DOHH2 (cell line): ENCODE measurements around the gene KIF16B.

ENCODE experiments used
- H3F3A ChIP-seq: fragments of 200-600 bp; sonication (generic), shearing (Covaris generic); 2 replicates; pipeline ENCODE4 v1.6.0; 2016; ENCODE audit warnings: antibody characterized with exemption, mild to moderate bottlenecking; ENCODE audit not compliant: control insufficient read depth, insufficient read depth
- H3K27ac ChIP-seq: fragments of 200-600 bp; sonication (generic); 2 replicates; pipeline ENCODE4 v1.5.1; 2014; ENCODE audit warnings: low read depth, mild to moderate bottlenecking, low read length, moderate library complexity
- H3K27me3 ChIP-seq: fragments of 200-600 bp; sonication (generic); 2 replicates; pipeline ENCODE4 v1.6.1; 2014; ENCODE audit warnings: mild to moderate bottlenecking, low read length, mixed read lengths; ENCODE audit not compliant: control insufficient read depth
- H3K36me3 ChIP-seq: fragments of 200-600 bp; sonication (generic); 2 replicates; pipeline ENCODE4 v1.6.1; 2014; ENCODE audit warnings: mild to moderate bottlenecking, low read length, moderate library complexity, mixed read lengths; ENCODE audit not compliant: control insufficient read depth
- H3K4me1 ChIP-seq: fragments of 200-600 bp; sonication (generic); 2 replicates; pipeline ENCODE4 v1.6.1; 2014; ENCODE audit warnings: mild to moderate bottlenecking, low read length, mixed read lengths; ENCODE audit not compliant: control insufficient read depth
- H3K4me2 ChIP-seq: fragments of 200-600 bp; sonication (generic); 2 replicates; pipeline ENCODE4 v1.6.0; 2014; ENCODE audit warnings: mild to moderate bottlenecking, low read length, moderate library complexity
- H3K4me3 ChIP-seq: fragments of 200-600 bp; sonication (generic); 2 replicates; pipeline ENCODE4 v1.5.1; 2014; ENCODE audit warnings: mild to moderate bottlenecking, low read length, mixed read lengths
- H3K79me2 ChIP-seq: fragments of 200-600 bp; sonication (generic); 2 replicates; pipeline ENCODE4 v1.6.1; 2014; ENCODE audit warnings: mild to moderate bottlenecking, low read length, mixed read lengths; ENCODE audit not compliant: control insufficient read depth
- H3K9me2 ChIP-seq: fragments of 200-600 bp; sonication (generic); replicated peaks from 2 replicates; pipeline ENCODE4 v1.6.1; 2014; ENCODE audit warnings: mild to moderate bottlenecking, low read length, mixed read lengths; ENCODE audit not compliant: control insufficient read depth
- H3K9me3 ChIP-seq: fragments of 200-600 bp; sonication (generic); 2 replicates; pipeline ENCODE4 v1.6.1; 2014; ENCODE audit warnings: antibody characterized with exemption, low read length, mixed read lengths; ENCODE audit not compliant: control insufficient read depth, insufficient read depth
- H4K20me1 ChIP-seq: fragments of 200-600 bp; sonication (generic); 2 replicates; pipeline ENCODE4 v1.6.0; 2014; ENCODE audit warnings: low read depth, mild to moderate bottlenecking, antibody characterized with exemption, low read length, moderate library complexity; ENCODE audit not compliant: control insufficient read depth, insufficient read depth
- EZH2phosphoT487 ChIP-seq: fragments of 200-600 bp; sonication (generic); IDR thresholded peaks from 2 replicates; pipeline ENCODE4 v1.6.1; 2017; ENCODE audit warnings: borderline replicate concordance, mild to moderate bottlenecking, antibody characterized with exemption, low read length, moderate library complexity, mixed read lengths
- TF ChIP-seq, protein P1 (sequence below): fragments of 200-600 bp; sonication (generic); IDR thresholded peaks from one replicate; pipeline ENCODE4 v1.5.1; 2014; ENCODE audit warnings: antibody characterized with exemption, mild to moderate bottlenecking, low read depth, low read length; ENCODE audit not compliant: poor library complexity, severe bottlenecking

The KIF16B gene

DNA sequence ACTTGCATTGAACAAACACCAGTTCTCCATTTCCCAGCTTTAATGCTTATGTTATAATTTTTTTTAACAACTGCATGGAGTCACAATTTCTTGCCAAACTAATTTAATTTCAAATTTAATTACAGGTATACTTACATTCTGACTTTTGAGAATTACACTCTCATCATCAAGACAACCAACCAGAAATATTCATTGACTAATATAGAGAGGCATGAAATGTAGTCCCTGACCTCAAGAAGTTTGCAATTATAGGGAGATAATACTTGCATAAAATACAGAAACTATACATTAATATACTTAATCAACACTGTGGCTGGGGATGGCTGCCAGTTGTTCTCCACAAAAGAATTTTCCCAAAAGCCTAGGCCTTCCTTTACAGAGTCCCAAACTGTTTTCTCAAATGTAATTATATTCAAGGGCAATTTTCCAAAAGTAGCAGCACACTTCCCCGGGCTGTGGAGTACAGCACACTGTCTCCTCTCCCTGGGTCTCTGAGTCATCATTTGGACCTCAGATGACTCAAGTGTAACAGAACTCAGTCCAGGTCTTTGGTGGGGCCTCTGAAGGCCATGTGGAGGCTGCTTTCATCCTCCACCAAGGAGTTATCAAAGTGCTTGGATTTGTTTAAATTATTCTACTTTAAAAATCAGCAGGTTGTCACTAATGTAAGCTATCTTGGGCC, 114.1 kb downstream of the KIF16B start:
- H3K79me2 ChIP-seq, result no peaks in the 10 kb centered on the region
- no peak overlapping the region for H3K27ac ChIP-seq
- no peaks in the 10 kb centered on the region for H3K9me3 ChIP-seq
- H4K20me1 ChIP-seq, result no peaks in the 10 kb centered on the region
- H3K27me3 ChIP-seq, result no peaks in the 10 kb centered on the region
- H3K4me1 ChIP-seq, result no peaks in the 10 kb centered on the region
- no peak overlapping the region for H3K4me2 ChIP-seq
- H3K36me3 ChIP-seq, result no peaks in the 10 kb centered on the region
- H3K4me3 ChIP-seq, result no peak overlapping the region
- TF ChIP-seq, protein P1, sequence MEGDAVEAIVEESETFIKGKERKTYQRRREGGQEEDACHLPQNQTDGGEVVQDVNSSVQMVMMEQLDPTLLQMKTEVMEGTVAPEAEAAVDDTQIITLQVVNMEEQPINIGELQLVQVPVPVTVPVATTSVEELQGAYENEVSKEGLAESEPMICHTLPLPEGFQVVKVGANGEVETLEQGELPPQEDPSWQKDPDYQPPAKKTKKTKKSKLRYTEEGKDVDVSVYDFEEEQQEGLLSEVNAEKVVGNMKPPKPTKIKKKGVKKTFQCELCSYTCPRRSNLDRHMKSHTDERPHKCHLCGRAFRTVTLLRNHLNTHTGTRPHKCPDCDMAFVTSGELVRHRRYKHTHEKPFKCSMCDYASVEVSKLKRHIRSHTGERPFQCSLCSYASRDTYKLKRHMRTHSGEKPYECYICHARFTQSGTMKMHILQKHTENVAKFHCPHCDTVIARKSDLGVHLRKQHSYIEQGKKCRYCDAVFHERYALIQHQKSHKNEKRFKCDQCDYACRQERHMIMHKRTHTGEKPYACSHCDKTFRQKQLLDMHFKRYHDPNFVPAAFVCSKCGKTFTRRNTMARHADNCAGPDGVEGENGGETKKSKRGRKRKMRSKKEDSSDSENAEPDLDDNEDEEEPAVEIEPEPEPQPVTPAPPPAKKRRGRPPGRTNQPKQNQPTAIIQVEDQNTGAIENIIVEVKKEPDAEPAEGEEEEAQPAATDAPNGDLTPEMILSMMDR, result no peak
- no peak for TF ChIP-seq EZH2phosphoT487
- H3K9me2 ChIP-seq, result no peaks in the 10 kb centered on the region
- no peaks in the 10 kb centered on the region for H3F3A ChIP-seq

DNA sequence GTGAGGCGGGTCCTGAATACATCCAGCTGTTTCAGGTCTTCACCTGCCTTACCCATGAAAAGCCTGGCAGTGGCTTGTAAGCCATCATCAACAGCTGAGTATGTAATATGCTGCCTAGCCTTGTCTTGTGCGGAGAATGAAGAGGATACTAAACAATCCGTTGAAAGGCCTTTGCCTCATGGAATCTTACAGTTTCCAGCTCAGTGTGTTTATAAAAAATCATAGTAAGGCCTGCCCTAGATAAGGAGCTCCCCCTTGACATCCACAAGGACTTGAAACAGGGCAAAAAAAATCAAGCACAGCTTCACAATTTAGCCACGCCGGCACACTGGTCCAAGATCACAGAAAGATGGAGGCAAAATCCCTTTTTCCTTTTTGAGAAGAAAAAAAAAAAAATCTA, 115.7 kb downstream of the KIF16B start:
- Histone ChIP-seq H3K9me3 (no peaks in the 10 kb centered on the region), H3K36me3 (no peaks in the 10 kb centered on the region), H3K79me2 (no peaks in the 10 kb centered on the region), H3F3A (no peaks in the 10 kb centered on the region), H3K4me3 (no peak overlapping the region), H3K27me3 (no peaks in the 10 kb centered on the region), H4K20me1 (no peaks in the 10 kb centered on the region), H3K4me1 (no peaks in the 10 kb centered on the region), H3K27ac (no peak overlapping the region), H3K4me2 (no peak overlapping the region), H3K9me2 (no peaks in the 10 kb centered on the region)
- TF ChIP-seq, protein P1, result no peak
- no peak for TF ChIP-seq EZH2phosphoT487

DNA sequence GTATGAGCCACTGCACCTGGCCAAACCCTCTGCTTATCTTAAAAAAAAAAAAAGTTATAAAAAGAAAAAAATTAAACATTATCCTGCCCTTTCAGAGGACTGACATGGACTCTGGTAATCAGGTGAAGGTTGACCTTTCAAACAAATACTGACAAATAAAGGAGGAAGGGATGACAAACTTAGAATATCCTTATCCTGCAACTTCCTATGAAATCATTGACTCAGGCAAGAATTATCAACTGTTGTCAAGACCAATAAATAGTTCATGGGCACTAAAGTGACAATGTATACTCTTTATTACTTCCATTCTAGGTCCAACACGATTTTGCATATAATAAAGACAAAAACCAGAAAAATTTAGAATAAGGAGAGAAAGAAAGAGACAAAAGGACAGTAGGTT, 117.9 kb downstream of the KIF16B start:
- no peak overlapping the region for H3K4me3 ChIP-seq
- no peaks in the 10 kb centered on the region for H3K9me3 ChIP-seq
- TF ChIP-seq, protein P1, result no peak
- TF ChIP-seq EZH2phosphoT487, result no peak
- H3K9me2 ChIP-seq, result no peaks in the 10 kb centered on the region
- no peak overlapping the region for H3K4me2 ChIP-seq
- no peaks in the 10 kb centered on the region for H3K36me3 ChIP-seq
- no peaks in the 10 kb centered on the region for H3F3A ChIP-seq
- H4K20me1 ChIP-seq, result no peaks in the 10 kb centered on the region
- peaks cover 18% of the 10 kb centered on the region for H3K4me1 ChIP-seq
- no peak overlapping the region for H3K27ac ChIP-seq
- H3K79me2 ChIP-seq, result no peaks in the 10 kb centered on the region
- H3K27me3 ChIP-seq, result no peaks in the 10 kb centered on the region
